ENCODE measurements around the gene SLC30A7. TPM values are rescaled to one million over a fixed set of nuclear protein-coding genes. Genes with fewer than 3 reads are reported as not detected.

The SLC30A7 gene
- total and polyA plus RNA-seq, 2 of the 13 experiments (the other 11 are each of a cell fraction or from before 2014, with no cell fraction given), result 8.3 to 40.8 TPM

- TF ChIP-seq KDM5B (CRISPR knock-in tag; IDR thresholded peaks at IDR 0.05; ENCODE audit: borderline replicate concordance) (no peak), AFF4 (CRISPR knock-in tag; IDR thresholded peaks at IDR 0.05) (no peak), ATF3 (CRISPR knock-in tag; IDR thresholded peaks at IDR 0.05) (0 out of 2 replicates have a peak, but pooled peaks have one; percentile 15), TRIM24 (CRISPR knock-in tag; IDR thresholded peaks at IDR 0.05) (peak; percentile 66; the same call in 1 of the 2 replicates), KLF11 (CRISPR knock-in tag; IDR thresholded peaks at IDR 0.05) (no peak), MIXL1 (CRISPR knock-in tag; IDR thresholded peaks at IDR 0.05) (peak; percentile 52; the same call in 1 of the 2 replicates), CREB1 (IDR thresholded peaks at IDR 0.05) (no peak), CREB1 (CRISPR knock-in tag; IDR thresholded peaks at IDR 0.05) (peak; percentile 65), ZFP1 (CRISPR knock-in tag; IDR thresholded peaks at IDR 0.05) (peak; percentile 92; the same call in 1 of the 2 replicates), DRAP1 (CRISPR knock-in tag; IDR thresholded peaks at IDR 0.05) (no peak), ZGPAT (CRISPR knock-in tag; IDR thresholded peaks at IDR 0.05) (peak; percentile 94), RELA (CRISPR knock-in tag; IDR thresholded peaks at IDR 0.05) (no peak), HOMEZ (CRISPR knock-in tag; IDR thresholded peaks at IDR 0.05; ENCODE audit: low read depth) (peak; percentile 92), ZNF234 (CRISPR knock-in tag; conservative IDR thresholded peaks at IDR 0.05) (no peak), ZNF761 (CRISPR knock-in tag; conservative IDR thresholded peaks at IDR 0.05) (0 out of 2 replicates have a peak, but pooled peaks have one; percentile 41), ZNF644 (CRISPR knock-in tag; IDR thresholded peaks at IDR 0.05; ENCODE audit: low read depth) (peak; percentile 79), FOXA1 (IDR thresholded peaks at IDR 0.05) (peak; percentile 89), FOXA1 (CRISPR knock-in tag; IDR thresholded peaks at IDR 0.05) (peak; percentile 97), RERE (CRISPR knock-in tag; IDR thresholded peaks at IDR 0.05; ENCODE audit: low read depth) (peak; percentile 59; the same call in 1 of the 2 replicates), ZFP37 (CRISPR knock-in tag; IDR thresholded peaks at IDR 0.05; ENCODE audit: borderline replicate concordance) (no peak)
These were observed 108.2 kb downstream of the SLC30A7 start (continued) for GRCh38 chr1:101004061-101004460.
